ENCODE data around the gene GADD45B. TPM values are rescaled to one million over a fixed set of nuclear protein-coding genes. Genes with fewer than 3 reads are reported as not detected.

Gene GADD45B, protein sequence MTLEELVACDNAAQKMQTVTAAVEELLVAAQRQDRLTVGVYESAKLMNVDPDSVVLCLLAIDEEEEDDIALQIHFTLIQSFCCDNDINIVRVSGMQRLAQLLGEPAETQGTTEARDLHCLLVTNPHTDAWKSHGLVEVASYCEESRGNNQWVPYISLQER
- total RNA-seq (2021; ENCODE audit: unreplicated experiment): 56.2 TPM
- polyA plus RNA-seq (2012; ENCODE audit: insufficient read length): 43.3 TPM
- percentile 95 among the genes with signal in this experiment for Bru-seq, nascent RNA
- percentile 82 among the genes with signal in this experiment for BruChase-seq, experiment 1, labeled RNA remaining after a 2-hour chase
- BruChase-seq, experiment 2, labeled RNA remaining after a 6-hour chase: percentile 76 among the genes with signal in this experiment
- long read RNA-seq, transcript GADD45B-201 (4 exons, 1,373 nt): major isoform, 9 of 32 reads
- long read RNA-seq, partial matches to known transcripts: 5 of 32 reads
- long read RNA-seq, other reads (novel, unspliced or antisense): 17 of 32 reads

DNA sequence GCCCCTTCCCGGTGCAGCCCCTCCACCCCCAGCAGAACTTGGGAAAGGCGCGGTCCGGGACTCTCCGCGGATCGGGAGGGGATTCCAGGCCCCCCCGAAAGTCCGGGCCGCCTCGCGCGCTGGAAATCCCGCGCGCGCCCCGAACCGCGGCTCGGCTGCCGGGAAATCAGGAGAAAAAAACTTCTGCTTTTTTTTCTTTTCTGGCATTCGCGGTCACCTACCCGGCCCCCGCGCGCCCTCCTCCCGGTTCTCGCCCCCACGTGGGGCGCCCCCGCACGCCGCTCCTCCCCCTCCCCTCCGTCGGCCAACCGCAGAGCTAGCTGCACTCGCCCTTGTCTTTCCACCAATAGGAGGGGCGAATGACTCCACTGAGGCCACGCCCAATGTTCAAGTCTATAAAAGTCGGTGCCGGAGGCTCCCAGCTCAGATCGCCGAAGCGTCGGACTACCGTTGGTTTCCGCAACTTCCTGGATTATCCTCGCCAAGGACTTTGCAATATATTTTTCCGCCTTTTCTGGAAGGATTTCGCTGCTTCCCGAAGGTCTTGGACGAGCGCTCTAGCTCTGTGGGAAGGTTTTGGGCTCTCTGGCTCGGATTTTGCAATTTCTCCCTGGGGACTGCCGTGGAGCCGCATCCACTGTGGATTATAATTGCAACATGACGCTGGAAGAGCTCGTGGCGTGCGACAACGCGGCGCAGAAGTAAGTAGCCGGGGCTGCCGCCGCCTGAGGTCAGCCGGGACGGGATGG is at the start of gene GADD45B:
Gene GADD45B, plus strand, starts transcription at position 426 of the 749 bp plus-strand sequence. Its CDS starts 232 bp downstream, at position 658.
- Histone ChIP-seq H3K27ac (ENCODE audit: low read length) (peak within 1 kb of the TSS; percentile 87), H3K9me3 (ENCODE audit: control insufficient read depth, insufficient read depth, low read depth, low read length) (no peaks in the 10 kb centered on the region), H3K4me1 (ENCODE audit: control insufficient read depth, insufficient read depth, low read length) (peaks cover 7% of the 10 kb centered on the region), H3K27me3 (ENCODE audit: control insufficient read depth, insufficient read depth, low read length) (no peaks in the 10 kb centered on the region), H3K4me3 (ENCODE audit: low read depth in 2 of 2, low read length in 2 of 2) (peak within 1 kb of the TSS; percentile 82 to 94), H3K36me3 (ENCODE audit: control insufficient read depth, insufficient read depth, low read length) (peaks cover 3% of the 10 kb centered on the region)
- ATAC-seq (peak; percentile 58), DNase-seq (ENCODE audit: low read depth, low spot score) (peak; percentile 94)
- no TSS peak for BruUV-seq (replicated peaks)
- no peak for TF ChIP-seq TCF7L2 (IDR thresholded peaks at IDR 0.05; ENCODE audit: low read depth, low read length)
- TF ChIP-seq, protein P1, sequence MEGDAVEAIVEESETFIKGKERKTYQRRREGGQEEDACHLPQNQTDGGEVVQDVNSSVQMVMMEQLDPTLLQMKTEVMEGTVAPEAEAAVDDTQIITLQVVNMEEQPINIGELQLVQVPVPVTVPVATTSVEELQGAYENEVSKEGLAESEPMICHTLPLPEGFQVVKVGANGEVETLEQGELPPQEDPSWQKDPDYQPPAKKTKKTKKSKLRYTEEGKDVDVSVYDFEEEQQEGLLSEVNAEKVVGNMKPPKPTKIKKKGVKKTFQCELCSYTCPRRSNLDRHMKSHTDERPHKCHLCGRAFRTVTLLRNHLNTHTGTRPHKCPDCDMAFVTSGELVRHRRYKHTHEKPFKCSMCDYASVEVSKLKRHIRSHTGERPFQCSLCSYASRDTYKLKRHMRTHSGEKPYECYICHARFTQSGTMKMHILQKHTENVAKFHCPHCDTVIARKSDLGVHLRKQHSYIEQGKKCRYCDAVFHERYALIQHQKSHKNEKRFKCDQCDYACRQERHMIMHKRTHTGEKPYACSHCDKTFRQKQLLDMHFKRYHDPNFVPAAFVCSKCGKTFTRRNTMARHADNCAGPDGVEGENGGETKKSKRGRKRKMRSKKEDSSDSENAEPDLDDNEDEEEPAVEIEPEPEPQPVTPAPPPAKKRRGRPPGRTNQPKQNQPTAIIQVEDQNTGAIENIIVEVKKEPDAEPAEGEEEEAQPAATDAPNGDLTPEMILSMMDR (IDR thresholded peaks at IDR 0.05): no peak
- peak; percentile 86; the same call in 1 of the 2 replicates for TF ChIP-seq SIN3A (IDR thresholded peaks at IDR 0.05; ENCODE audit: borderline replicate concordance, insufficient read depth, low read depth, low read length)
- TF ChIP-seq POLR2AphosphoS5 (IDR thresholded peaks at IDR 0.05; ENCODE audit: low read depth, low read length): peak; percentile 100
- TF ChIP-seq, protein P2, sequence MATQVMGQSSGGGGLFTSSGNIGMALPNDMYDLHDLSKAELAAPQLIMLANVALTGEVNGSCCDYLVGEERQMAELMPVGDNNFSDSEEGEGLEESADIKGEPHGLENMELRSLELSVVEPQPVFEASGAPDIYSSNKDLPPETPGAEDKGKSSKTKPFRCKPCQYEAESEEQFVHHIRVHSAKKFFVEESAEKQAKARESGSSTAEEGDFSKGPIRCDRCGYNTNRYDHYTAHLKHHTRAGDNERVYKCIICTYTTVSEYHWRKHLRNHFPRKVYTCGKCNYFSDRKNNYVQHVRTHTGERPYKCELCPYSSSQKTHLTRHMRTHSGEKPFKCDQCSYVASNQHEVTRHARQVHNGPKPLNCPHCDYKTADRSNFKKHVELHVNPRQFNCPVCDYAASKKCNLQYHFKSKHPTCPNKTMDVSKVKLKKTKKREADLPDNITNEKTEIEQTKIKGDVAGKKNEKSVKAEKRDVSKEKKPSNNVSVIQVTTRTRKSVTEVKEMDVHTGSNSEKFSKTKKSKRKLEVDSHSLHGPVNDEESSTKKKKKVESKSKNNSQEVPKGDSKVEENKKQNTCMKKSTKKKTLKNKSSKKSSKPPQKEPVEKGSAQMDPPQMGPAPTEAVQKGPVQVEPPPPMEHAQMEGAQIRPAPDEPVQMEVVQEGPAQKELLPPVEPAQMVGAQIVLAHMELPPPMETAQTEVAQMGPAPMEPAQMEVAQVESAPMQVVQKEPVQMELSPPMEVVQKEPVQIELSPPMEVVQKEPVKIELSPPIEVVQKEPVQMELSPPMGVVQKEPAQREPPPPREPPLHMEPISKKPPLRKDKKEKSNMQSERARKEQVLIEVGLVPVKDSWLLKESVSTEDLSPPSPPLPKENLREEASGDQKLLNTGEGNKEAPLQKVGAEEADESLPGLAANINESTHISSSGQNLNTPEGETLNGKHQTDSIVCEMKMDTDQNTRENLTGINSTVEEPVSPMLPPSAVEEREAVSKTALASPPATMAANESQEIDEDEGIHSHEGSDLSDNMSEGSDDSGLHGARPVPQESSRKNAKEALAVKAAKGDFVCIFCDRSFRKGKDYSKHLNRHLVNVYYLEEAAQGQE (IDR thresholded peaks at IDR 0.05; ENCODE audit: insufficient read depth in 1 of 2, low read depth in 2 of 2, low read length in 1 of 2): no peak; a peak in 1 of 4 replicates
- ChIA-PET CTCF (interaction anchor here (0.6 to 1.0 kb wide), 5 partner anchors 19 to 161 kb away, joined by 3 to 5 read pairs (median 4); no protein-coding TSS in a partner anchor), POLR2A (interaction anchor here (0.6 to 1.6 kb wide), 12 partner anchors 21 to 307 kb away, joined by 3 to 17 read pairs (median 4); partner anchors contain the start of gene SGTA)
- intact Hi-C loops (cut with micrococcal nuclease; ENCODE audit: unreplicated experiment): loop anchor here (2.0 to 10.0 kb wide), 2 partner anchors 69 to 135 kb away; no protein-coding TSS in a partner anchor
- in situ Hi-C loops (cut with HindIII; ENCODE audit: low pct_unique_long_range_greater_than_20kb, low sequenced_read_pairs): no loop called here

DNA sequence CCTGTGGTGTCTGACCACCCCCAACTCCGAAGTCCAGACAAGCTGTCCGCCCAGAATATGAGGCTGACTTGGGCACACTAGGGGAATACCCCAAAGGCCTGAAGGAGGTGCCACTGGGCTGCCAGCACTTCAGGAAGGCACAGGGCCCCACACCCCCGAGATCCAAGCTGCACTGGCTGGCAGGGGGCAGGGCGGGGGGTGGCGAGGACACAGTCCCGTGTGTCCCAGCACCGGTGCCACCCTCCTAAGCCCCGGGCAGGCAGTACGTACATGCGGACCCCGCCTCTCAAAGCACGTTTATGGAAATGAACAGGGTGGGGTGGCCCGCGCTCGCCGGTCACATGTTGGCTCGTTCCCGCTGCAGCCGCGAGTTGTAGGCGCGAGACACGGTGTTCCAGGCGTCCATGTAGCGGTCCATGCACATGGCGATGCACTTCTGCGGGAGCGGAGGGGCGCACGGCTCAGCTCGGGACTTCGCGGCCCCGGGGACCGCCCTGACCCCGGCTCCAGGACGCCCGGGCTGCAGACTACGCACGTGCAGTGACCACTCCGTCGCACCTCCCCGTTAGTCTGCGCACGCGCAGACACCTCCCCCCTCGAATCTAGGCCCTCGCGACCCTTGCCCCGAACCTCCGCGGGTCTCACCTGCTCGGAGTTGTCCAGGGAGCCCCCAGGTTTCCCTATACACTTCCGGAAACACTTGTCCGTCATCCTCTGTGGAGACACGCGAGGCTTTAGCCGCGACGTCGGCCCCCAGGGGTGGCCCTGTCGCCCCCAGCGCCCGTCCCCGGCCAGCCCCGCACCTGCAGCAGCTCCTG is 49.1 kb upstream of the GADD45B start:
- peak overlapping the region; percentile 85 for H3K27ac ChIP-seq (ENCODE audit: low read length)
- POLR2A ChIA-PET: no interaction called here
- in situ Hi-C loops (cut with HindIII; ENCODE audit: low pct_unique_long_range_greater_than_20kb, low sequenced_read_pairs) (no loop called here), intact Hi-C loops (cut with micrococcal nuclease; ENCODE audit: unreplicated experiment) (no loop called here)
- DNase-seq (ENCODE audit: low read depth, low spot score): no peak
- peak overlapping the region; percentile 76 to 80 for H3K4me3 ChIP-seq (ENCODE audit: low read depth in 2 of 2, low read length in 2 of 2)
- peaks cover 2% of the 10 kb centered on the region; the same call in 1 of the 2 replicates for H3K36me3 ChIP-seq (ENCODE audit: control insufficient read depth, insufficient read depth, low read length)
- CTCF ChIA-PET: no interaction called here
- H3K4me1 ChIP-seq (ENCODE audit: control insufficient read depth, insufficient read depth, low read length): peaks cover 10% of the 10 kb centered on the region; the same call in 1 of the 2 replicates
- TF ChIP-seq TCF7L2 (IDR thresholded peaks at IDR 0.05; ENCODE audit: low read depth, low read length): no peak
- 0 out of 2 replicates have a peak, but pooled peaks have one; percentile 31 for TF ChIP-seq SIN3A (IDR thresholded peaks at IDR 0.05; ENCODE audit: borderline replicate concordance, insufficient read depth, low read depth, low read length)
- ATAC-seq: peak; percentile 39
- no peaks in the 10 kb centered on the region for H3K9me3 ChIP-seq (ENCODE audit: control insufficient read depth, insufficient read depth, low read depth, low read length)
- BruUV-seq (replicated peaks): TSS peak; percentile 74
- no peaks in the 10 kb centered on the region for H3K27me3 ChIP-seq (ENCODE audit: control insufficient read depth, insufficient read depth, low read length)

Measured in Panc1 (cell line).